HL-60 (cell line): ENCODE measurements around the gene CFL1.

Experiments used
- DNase-seq, 2 experiments: peaks; one replicate each; pipeline ENCODE4 v3.0.0-alpha.2; 2010 to 2020; ENCODE audit warnings: low read depth in 1 of 2, low spot score in 1 of 2
- H3K27ac ChIP-seq: fragments of 250-450 bp; sonication (Bioruptor Pico); replicated peaks from 2 replicates; pipeline ENCODE4 v1.5.1; 2020; ENCODE audit warnings: mild to moderate bottlenecking, moderate library complexity
- H3K27me3 ChIP-seq: fragments of 250-450 bp; sonication (Bioruptor Pico); 2 replicates; pipeline ENCODE4 v1.5.1; 2021; ENCODE audit warnings: mild to moderate bottlenecking, moderate library complexity; ENCODE audit not compliant: insufficient read depth, poor library complexity, severe bottlenecking
- H3K4me3 ChIP-seq: replicated peaks from 2 replicates; pipeline ENCODE4 v1.5.1; 2011; ENCODE audit warnings: mild to moderate bottlenecking, control low read depth, low read length; ENCODE audit not compliant: insufficient read depth
- CTCF ChIP-seq: IDR thresholded peaks from one replicate; pipeline ENCODE4 v1.5.1; 2011; ENCODE audit warnings: low read length, control low read depth, inconsistent platforms; ENCODE audit not compliant: insufficient read depth
- GABPA ChIP-seq: IDR thresholded peaks from 2 replicates; pipeline ENCODE4 v1.6.1; 2012; ENCODE audit warnings: low read depth
- POLR2AphosphoS5 ChIP-seq: IDR thresholded peaks from 2 replicates; pipeline ENCODE4 v1.6.1; 2012; ENCODE audit warnings: low read depth
- SPI1 ChIP-seq: IDR thresholded peaks from 2 replicates; pipeline ENCODE4 v1.6.1; 2012; ENCODE audit warnings: low read depth, mild to moderate bottlenecking, borderline replicate concordance
- TF ChIP-seq, protein P1 (sequence below): IDR thresholded peaks from 2 replicates; pipeline ENCODE4 v1.6.1; 2012; ENCODE audit warnings: low read depth; ENCODE audit not compliant: insufficient replicate concordance

Gene CFL1

DNA sequence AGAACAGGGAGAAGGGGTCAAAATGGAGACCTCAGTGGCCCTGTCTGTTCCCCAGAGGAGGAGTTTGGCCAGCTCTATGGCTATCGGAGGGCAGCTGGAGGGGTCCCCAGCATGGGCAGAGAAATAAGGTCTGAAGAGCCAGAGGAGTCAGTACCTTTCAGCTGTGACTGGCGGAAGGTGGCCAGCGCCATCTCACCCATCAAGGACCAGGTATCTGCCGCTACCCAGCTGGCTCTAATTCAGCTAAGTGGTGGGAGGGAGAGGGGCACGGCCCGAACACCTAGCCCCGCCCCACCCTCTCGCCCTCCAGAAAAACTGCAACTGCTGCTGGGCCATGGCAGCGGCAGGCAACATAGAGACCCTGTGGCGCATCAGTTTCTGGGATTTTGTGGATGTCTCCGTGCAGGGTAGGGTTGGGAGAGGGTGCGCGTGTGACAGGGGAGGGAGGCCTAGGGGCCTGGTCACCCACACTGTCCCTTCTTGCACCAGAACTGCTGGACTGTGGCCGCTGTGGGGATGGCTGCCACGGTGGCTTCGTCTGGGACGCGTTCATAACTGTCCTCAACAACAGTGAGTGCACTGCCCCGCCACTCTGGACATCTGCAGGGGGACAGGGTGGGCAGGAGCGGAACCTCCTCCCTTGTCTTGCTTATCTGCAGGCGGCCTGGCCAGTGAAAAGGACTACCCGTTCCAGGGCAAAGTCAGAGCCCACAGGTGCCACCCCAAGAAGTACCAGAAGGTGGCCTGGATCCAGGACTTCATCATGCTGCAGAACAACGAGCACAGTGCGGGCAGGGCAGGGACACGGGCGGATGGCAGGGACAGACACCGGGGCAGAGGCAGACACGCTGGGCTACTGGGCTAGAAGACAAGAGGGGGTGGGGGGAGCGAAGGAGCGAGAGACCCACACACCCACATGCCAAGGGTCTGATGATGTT lies 24.4 kb upstream of the CFL1 start:
- no peak overlapping the region for H3K27ac ChIP-seq
- H3K27me3 ChIP-seq: no peaks in the 10 kb centered on the region
- DNase-seq: no peak
- H3K4me3 ChIP-seq: no peak overlapping the region
- TF ChIP-seq, protein P1, sequence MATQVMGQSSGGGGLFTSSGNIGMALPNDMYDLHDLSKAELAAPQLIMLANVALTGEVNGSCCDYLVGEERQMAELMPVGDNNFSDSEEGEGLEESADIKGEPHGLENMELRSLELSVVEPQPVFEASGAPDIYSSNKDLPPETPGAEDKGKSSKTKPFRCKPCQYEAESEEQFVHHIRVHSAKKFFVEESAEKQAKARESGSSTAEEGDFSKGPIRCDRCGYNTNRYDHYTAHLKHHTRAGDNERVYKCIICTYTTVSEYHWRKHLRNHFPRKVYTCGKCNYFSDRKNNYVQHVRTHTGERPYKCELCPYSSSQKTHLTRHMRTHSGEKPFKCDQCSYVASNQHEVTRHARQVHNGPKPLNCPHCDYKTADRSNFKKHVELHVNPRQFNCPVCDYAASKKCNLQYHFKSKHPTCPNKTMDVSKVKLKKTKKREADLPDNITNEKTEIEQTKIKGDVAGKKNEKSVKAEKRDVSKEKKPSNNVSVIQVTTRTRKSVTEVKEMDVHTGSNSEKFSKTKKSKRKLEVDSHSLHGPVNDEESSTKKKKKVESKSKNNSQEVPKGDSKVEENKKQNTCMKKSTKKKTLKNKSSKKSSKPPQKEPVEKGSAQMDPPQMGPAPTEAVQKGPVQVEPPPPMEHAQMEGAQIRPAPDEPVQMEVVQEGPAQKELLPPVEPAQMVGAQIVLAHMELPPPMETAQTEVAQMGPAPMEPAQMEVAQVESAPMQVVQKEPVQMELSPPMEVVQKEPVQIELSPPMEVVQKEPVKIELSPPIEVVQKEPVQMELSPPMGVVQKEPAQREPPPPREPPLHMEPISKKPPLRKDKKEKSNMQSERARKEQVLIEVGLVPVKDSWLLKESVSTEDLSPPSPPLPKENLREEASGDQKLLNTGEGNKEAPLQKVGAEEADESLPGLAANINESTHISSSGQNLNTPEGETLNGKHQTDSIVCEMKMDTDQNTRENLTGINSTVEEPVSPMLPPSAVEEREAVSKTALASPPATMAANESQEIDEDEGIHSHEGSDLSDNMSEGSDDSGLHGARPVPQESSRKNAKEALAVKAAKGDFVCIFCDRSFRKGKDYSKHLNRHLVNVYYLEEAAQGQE: no peak
- TF ChIP-seq GABPA (no peak), CTCF (no peak), SPI1 (no peak), POLR2AphosphoS5 (no peak)

DNA sequence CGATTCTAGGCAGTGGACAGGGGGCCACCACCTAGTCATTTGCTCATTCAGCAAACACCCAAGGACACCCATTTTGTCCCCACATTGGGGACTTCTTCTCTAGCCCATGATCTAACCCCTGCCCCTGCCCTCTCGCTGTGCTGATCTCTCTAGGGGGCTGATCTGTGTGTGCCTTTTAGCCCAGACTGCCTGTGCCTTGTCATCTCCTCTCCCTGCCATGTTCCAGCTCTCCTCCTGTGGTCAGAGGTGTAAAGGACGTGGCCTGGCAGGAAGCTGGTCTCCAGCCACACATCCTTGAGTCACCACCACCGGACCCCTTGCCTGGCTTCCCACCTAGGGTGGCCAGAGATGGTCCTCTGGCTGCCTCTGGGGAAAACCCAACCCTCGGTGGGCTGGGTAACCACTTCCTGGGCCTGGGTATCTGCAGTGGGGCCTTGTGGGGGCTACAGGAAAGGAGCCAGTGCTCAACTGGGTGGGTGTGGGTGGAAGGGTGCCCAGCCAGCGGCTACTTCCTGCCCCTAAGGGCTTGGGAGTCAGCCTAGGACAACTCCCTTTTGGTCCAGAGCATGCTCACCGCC lies 23.0 kb upstream of the CFL1 start:
- no peaks in the 10 kb centered on the region for H3K27me3 ChIP-seq
- TF ChIP-seq GABPA: no peak
- no peak for TF ChIP-seq POLR2AphosphoS5
- TF ChIP-seq SPI1: no peak
- TF ChIP-seq CTCF: no peak
- TF ChIP-seq, protein P1: no peak
- H3K27ac ChIP-seq: no peak overlapping the region
- H3K4me3 ChIP-seq: no peak overlapping the region
- DNase-seq: no peak

DNA sequence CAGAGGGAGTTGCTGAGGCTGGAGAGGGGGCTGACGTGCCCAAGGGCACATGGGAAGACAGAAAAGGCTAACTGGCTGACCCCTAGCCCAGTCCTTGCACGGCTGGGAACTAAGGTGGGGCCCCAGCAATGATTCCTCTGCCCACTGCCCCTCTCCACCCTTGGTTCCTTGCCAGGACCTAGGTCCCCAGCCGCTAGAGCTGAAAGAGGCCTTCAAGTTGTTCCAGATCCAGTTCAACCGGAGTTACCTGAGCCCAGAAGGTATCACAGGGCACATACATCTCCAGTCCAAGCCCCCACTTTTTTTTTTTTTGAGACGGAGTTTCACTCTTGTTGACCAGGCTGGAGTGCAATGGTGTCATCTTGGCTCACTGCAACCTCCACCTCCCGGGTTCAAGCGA lies 22.0 kb upstream of the CFL1 start:
- no peak for DNase-seq
- H3K27ac ChIP-seq: no peak overlapping the region
- no peaks in the 10 kb centered on the region for H3K27me3 ChIP-seq
- H3K4me3 ChIP-seq: no peak overlapping the region
- TF ChIP-seq, protein P1: no peak
- TF ChIP-seq POLR2AphosphoS5: no peak
